KMS-11 (cell line): Measurements from ENCODE around the gene GPR32.

Source experiments
- H2AFZ ChIP-seq: fragments of 200-600 bp; sonication (generic); 2 replicates; pipeline ENCODE4 v1.6.1; 2016; ENCODE audit warnings: antibody characterized with exemption, mixed run types, low read depth
- H3K27ac ChIP-seq: fragments of 200-600 bp; sonication (generic); 2 replicates; pipeline ENCODE4 v1.6.1; 2016; ENCODE audit warnings: mild to moderate bottlenecking, mixed run types
- H3K27me3 ChIP-seq: fragments of 200-600 bp; sonication (generic); 2 replicates; pipeline ENCODE4 v1.6.1; 2017; ENCODE audit warnings: mild to moderate bottlenecking, low read depth, mixed run types, moderate library complexity; ENCODE audit not compliant: insufficient read depth
- H3K36me3 ChIP-seq: fragments of 200-600 bp; sonication (generic); 2 replicates; pipeline ENCODE4 v1.6.1; 2017; ENCODE audit warnings: mild to moderate bottlenecking, mixed run types; ENCODE audit not compliant: insufficient read depth
- H3K4me1 ChIP-seq: fragments of 200-600 bp; sonication (generic); 2 replicates; pipeline ENCODE4 v1.6.1; 2016; ENCODE audit warnings: mild to moderate bottlenecking, low read depth, mixed run types; ENCODE audit not compliant: poor library complexity, severe bottlenecking
- H3K4me2 ChIP-seq: fragments of 200-600 bp; sonication (generic); 2 replicates; pipeline ENCODE4 v1.7.0; 2016; ENCODE audit warnings: mild to moderate bottlenecking, mixed run types
- H3K4me3 ChIP-seq: fragments of 200-600 bp; sonication (generic); IDR thresholded peaks from 2 replicates; pipeline ENCODE4 v1.6.1; 2017; ENCODE audit warnings: low read depth, low read length, mixed read lengths; ENCODE audit not compliant: insufficient read depth
- H3K79me2 ChIP-seq: fragments of 200-600 bp; sonication (generic); 2 replicates; pipeline ENCODE4 v1.6.1; 2016; ENCODE audit warnings: low read depth, mixed run types; ENCODE audit not compliant: insufficient read depth
- H3K9ac ChIP-seq: fragments of 200-600 bp; sonication (generic); 2 replicates; pipeline ENCODE4 v1.6.1; 2016; ENCODE audit warnings: mild to moderate bottlenecking, mixed run types
- H4K20me1 ChIP-seq: fragments of 200-600 bp; sonication (generic); 2 replicates; pipeline ENCODE4 v1.6.1; 2016; ENCODE audit warnings: mild to moderate bottlenecking, mixed run types; ENCODE audit not compliant: insufficient read depth
- CTCF ChIP-seq: fragments of 200-600 bp; sonication (generic); conservative IDR thresholded peaks from 2 replicates; pipeline ENCODE4 v1.6.1; 2017; ENCODE audit warnings: low read depth, mild to moderate bottlenecking, antibody characterized with exemption, low read length, moderate library complexity, mixed read lengths

The GPR32 gene

DNA sequence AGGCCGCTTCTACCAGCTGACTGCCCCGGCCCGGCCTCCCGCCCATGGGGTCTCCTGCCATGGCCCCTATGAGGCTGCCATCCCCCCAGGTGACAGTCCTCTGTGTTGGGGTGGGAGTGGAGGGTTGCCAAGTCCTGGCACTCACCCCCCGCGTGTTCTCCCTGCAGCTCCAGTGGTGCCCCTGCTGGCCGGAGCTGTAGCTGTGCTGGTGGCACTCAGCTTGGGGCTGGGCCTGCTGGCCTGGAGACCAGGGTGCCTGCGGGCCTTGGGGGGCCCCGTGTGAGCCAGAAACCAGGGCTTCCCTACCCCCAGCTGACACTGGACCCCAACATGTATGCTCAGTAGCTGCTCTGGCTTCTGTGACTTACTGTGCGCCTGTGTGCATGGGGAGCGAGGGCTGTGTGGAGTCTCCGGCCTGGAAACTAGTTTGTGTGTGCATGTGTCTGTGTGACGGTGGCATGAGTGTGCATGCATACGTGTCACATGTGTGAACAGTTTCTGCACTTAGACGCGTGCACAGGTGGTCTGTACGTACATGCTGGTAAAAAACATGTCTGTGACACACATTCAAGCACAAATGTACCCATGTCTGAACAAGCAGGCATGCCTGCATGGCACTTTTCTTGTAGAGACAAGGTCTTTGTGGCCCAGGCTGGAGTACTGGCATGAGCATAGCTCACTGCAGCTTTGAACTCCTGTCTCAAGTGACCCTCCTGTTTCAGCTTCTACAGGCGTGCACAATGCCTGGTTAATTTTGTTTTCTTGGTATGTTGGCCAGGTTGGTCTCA lies 24.8 kb downstream of the GPR32 start:
- Histone ChIP-seq H3K4me2 (no peak overlapping the region), H3K36me3 (0 out of 2 replicates have a peak, but pooled peaks cover 2% of the 10 kb centered on the region), H3K27ac (no peak overlapping the region; the same call in 1 of the 2 replicates), H3K4me3 (no peak overlapping the region), H3K27me3 (no peaks in the 10 kb centered on the region), H3K79me2 (0 out of 2 replicates have a peak, but pooled peaks cover 5% of the 10 kb centered on the region), H4K20me1 (peaks cover 11% of the 10 kb centered on the region; the same call in 1 of the 2 replicates), H3K4me1 (peaks cover 51% of the 10 kb centered on the region), H2AFZ (no peak overlapping the region), H3K9ac (no peak overlapping the region)
- TF ChIP-seq CTCF, result peak; percentile 36; the same call in 1 of the 2 replicates

- Histone ChIP-seq H3K27me3 (no peaks in the 10 kb centered on the region), H3K4me3 (no peak overlapping the region), H3K36me3 (0 out of 2 replicates have a peak, but pooled peaks cover 2% of the 10 kb centered on the region), H3K27ac (no peak overlapping the region; the same call in 1 of the 2 replicates), H3K79me2 (0 out of 2 replicates have a peak, but pooled peaks cover 8% of the 10 kb centered on the region), H3K4me2 (no peak overlapping the region), H3K4me1 (peaks cover 53% of the 10 kb centered on the region), H2AFZ (no peak overlapping the region), H4K20me1 (peaks cover 11% of the 10 kb centered on the region; the same call in 1 of the 2 replicates), H3K9ac (no peak overlapping the region)
- no peak for TF ChIP-seq CTCF
Measured at GRCh38 chr19:50795664-50796073, 25.4 kb downstream of the GPR32 start.

- Histone ChIP-seq H3K79me2 (peaks cover 14% of the 10 kb centered on the region; the same call in 1 of the 2 replicates), H3K36me3 (peaks cover 3% of the 10 kb centered on the region; the same call in 1 of the 2 replicates), H4K20me1 (peaks cover 11% of the 10 kb centered on the region; the same call in 1 of the 2 replicates), H3K4me1 (peaks cover 53% of the 10 kb centered on the region), H3K27me3 (no peaks in the 10 kb centered on the region), H3K4me3 (no peak overlapping the region), H3K4me2 (no peak overlapping the region), H3K9ac (no peak overlapping the region), H2AFZ (no peak overlapping the region), H3K27ac (no peak overlapping the region)
- TF ChIP-seq CTCF, result no peak
Measured at GRCh38 chr19:50796128-50796633, 25.9 kb downstream of the GPR32 start.

- peaks cover 11% of the 10 kb centered on the region; the same call in 1 of the 2 replicates for H4K20me1 ChIP-seq
- H3K36me3 ChIP-seq, result peaks cover 10% of the 10 kb centered on the region; the same call in 1 of the 2 replicates
- no peak overlapping the region for H2AFZ ChIP-seq
- H3K4me3 ChIP-seq, result no peak overlapping the region
- H3K27me3 ChIP-seq, result no peaks in the 10 kb centered on the region
- no peak overlapping the region for H3K4me2 ChIP-seq
- peaks cover 55% of the 10 kb centered on the region for H3K4me1 ChIP-seq
- no peak overlapping the region for H3K9ac ChIP-seq
- H3K79me2 ChIP-seq, result peaks cover 20% of the 10 kb centered on the region
- TF ChIP-seq CTCF, result no peak
- no peak overlapping the region; the same call in 1 of the 2 replicates for H3K27ac ChIP-seq
Measured at GRCh38 chr19:50796634-50797428, 26.6 kb downstream of the GPR32 start.
